Measurements from ENCODE around the gene UBE4B. TPM values are rescaled to one million over a fixed set of nuclear protein-coding genes. Genes with fewer than 3 reads are reported as not detected.

The UBE4B gene
- total and polyA plus RNA-seq, 9 of the 15 experiments (the other 6 are each of a cell fraction or from before 2014, with no cell fraction given): 11.7 to 73.7 (median 40.1) TPM

- TF ChIP-seq, protein P1, sequence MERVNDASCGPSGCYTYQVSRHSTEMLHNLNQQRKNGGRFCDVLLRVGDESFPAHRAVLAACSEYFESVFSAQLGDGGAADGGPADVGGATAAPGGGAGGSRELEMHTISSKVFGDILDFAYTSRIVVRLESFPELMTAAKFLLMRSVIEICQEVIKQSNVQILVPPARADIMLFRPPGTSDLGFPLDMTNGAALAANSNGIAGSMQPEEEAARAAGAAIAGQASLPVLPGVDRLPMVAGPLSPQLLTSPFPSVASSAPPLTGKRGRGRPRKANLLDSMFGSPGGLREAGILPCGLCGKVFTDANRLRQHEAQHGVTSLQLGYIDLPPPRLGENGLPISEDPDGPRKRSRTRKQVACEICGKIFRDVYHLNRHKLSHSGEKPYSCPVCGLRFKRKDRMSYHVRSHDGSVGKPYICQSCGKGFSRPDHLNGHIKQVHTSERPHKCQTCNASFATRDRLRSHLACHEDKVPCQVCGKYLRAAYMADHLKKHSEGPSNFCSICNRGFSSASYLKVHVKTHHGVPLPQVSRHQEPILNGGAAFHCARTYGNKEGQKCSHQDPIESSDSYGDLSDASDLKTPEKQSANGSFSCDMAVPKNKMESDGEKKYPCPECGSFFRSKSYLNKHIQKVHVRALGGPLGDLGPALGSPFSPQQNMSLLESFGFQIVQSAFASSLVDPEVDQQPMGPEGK (CRISPR knock-in tag; IDR thresholded peaks at IDR 0.05; ENCODE audit: borderline replicate concordance): no peak
- TF ChIP-seq JUN (IDR thresholded peaks at IDR 0.05; ENCODE audit: borderline replicate concordance, low read depth, low read length) (no peak; the same call in 1 of the 2 replicates), JUN (CRISPR knock-in tag; IDR thresholded peaks at IDR 0.05; ENCODE audit: borderline replicate concordance) (peak; percentile 88; the same call in 1 of the 2 replicates), TAF7 (tag; IDR thresholded peaks at IDR 0.05) (peak; percentile 84), BHLHE40 (IDR thresholded peaks at IDR 0.05; ENCODE audit: low read length) (peak; percentile 95), RBM14 (IDR thresholded peaks at IDR 0.05; ENCODE audit: borderline replicate concordance, insufficient read depth, low read depth, low read length) (0 out of 2 replicates have a peak, but pooled peaks have one; percentile 41), RBM34 (IDR thresholded peaks at IDR 0.05; ENCODE audit: borderline replicate concordance, insufficient read depth, low read length) (no peak), ZNF561 (CRISPR knock-in tag; conservative IDR thresholded peaks at IDR 0.05) (no peak), RB1 (IDR thresholded peaks at IDR 0.05; ENCODE audit: low read depth) (peak; percentile 98), ZSCAN32 (CRISPR knock-in tag; IDR thresholded peaks at IDR 0.05) (no peak), KAT8 (IDR thresholded peaks at IDR 0.05; ENCODE audit: low read depth) (no peak), MAFG (tag; conservative IDR thresholded peaks at IDR 0.05) (no peak), ZNF395 (CRISPR knock-in tag; IDR thresholded peaks at IDR 0.05) (peak; percentile 75; the same call in 1 of the 2 replicates), HDGF (IDR thresholded peaks at IDR 0.05) (no peak), PHF8 (IDR thresholded peaks at IDR 0.05; ENCODE audit: borderline replicate concordance, low read length) (peak; percentile 78), KDM1A (IDR thresholded peaks at IDR 0.05) (peak in 1 of 2 experiments; percentile 71; a peak in 1 of 4 replicates), EP300 (IDR thresholded peaks at IDR 0.05; ENCODE audit: low read length) (peak; percentile 53; the same call in 1 of the 2 replicates), TAF9B (IDR thresholded peaks at IDR 0.05; ENCODE audit: partially characterized antibody) (peak; percentile 80), ZNF592 (IDR thresholded peaks at IDR 0.05) (peak; percentile 67; the same call in 1 of the 2 replicates), SMARCE1 (IDR thresholded peaks at IDR 0.05) (peak; percentile 53; the same call in 1 of the 2 replicates), NCOA6 (IDR thresholded peaks at IDR 0.05) (no peak)
Observed at GRCh38 chr1:10032590-10033358, at the start of gene UBE4B (continued).

Measured in K562 (cell line).